Peyer's patch (tissue), 4 donors: ENCODE data around the gene RAB17. TPM values are rescaled to one million over a fixed set of nuclear protein-coding genes. Genes with fewer than 3 reads are reported as not detected.
"Not testable (repeated sequence)": the region's sequence is repeated elsewhere in the genome, so short reads cannot be mapped to it uniquely, and the experiment has no call there.

Experiments used
- DNase-seq, 3 donors: peaks; one replicate each; pipeline ENCODE4 v3.0.0-alpha.2; 2017 to 2019
- H3K27ac ChIP-seq, 4 donors: fragments of 200-600 bp; sonication (generic); one replicate each; pipeline ENCODE4 v1.5.1; 2016 to 2019
- H3K27me3 ChIP-seq, 2 donors: fragments of 200-600 bp; sonication (generic); one replicate each; pipeline ENCODE4 v1.5.1; 2019
- H3K36me3 ChIP-seq, 3 donors: fragments of 200-600 bp; sonication (generic); one replicate each; pipeline ENCODE4 v1.5.1; 2016 to 2019
- H3K4me1 ChIP-seq, 4 donors: fragments of 200-600 bp; sonication (generic); one replicate each; pipeline ENCODE4 v1.5.1; 2016 to 2019
- H3K4me3 ChIP-seq, 4 donors: fragments of 200-600 bp; sonication (generic); 1 replicate in 3 of 4; 2 replicates in 1 of 4; pipeline ENCODE4 v1.5.1; 2016 to 2019; ENCODE audit warnings: mild to moderate bottlenecking in 1 of 4
- H3K9me3 ChIP-seq, 4 donors: fragments of 200-600 bp; sonication (generic); one replicate each; pipeline ENCODE4 v1.5.1; 2016 to 2019; ENCODE audit warnings: mild to moderate bottlenecking in 1 of 4
- CTCF ChIP-seq, 6 experiments: fragments of 450-650 bp in 4 of 6; fragments of 200-600 bp in 2 of 6; sonication (generic) in 1 of 6; IDR thresholded peaks; one replicate each; pipeline ENCODE4 v1.5.1; 2017 to 2019; ENCODE audit warnings: antibody characterized with exemption in 6 of 6, mild to moderate bottlenecking in 3 of 6, moderate library complexity in 1 of 6
- POLR2A ChIP-seq, 2 donors: fragments of 450-650 bp; IDR thresholded peaks; one replicate each; pipeline ENCODE4 v1.5.1; 2017; ENCODE audit warnings: antibody characterized with exemption in 2 of 2, mild to moderate bottlenecking in 2 of 2, moderate library complexity in 2 of 2
- total RNA-seq, 4 donors: library from RNA; depleted of rRNA; stranded (reverse); fragments of >200 nt; gene quantifications; one replicate each; pipeline ENCODE4 v1.1.0, GENCODE V29; 2016

The RAB17 gene
- total RNA-seq, 4 donors from 2014 or later = 66.0 to 244 (median 219) TPM

DNA sequence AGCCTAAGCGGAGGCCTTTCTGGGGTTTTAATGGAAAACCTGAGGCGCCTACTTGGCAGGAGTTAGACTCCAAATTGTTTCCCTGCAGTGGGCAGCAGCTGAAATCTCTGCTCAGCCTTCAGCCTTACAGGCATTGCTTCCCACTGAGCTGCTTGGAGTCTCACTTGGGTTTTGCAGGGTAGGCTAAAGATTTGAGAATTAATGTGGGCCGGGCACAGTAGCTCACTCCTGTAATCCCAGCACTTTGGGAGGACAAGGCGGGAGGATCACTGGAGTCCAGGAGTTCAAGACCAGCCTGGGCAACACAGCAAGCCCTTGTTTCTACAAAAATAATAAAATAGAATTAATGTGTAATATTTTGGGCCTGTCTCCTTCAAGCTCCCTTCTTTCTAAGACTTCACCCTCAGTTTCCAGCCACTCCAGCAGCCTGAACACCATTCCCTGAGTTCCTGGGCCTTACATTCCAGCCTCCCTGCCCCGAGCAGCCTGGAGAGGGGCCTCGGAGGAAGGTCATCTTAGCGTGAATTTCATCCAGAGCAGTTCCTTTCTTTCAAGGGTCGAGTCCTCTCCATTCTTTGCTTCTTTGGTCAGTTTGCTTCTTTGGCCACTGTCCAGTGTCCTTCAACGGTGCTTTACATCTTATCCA is 9.1 kb upstream of the RAB17 start:
- no peak for DNase-seq
- no peaks in the 10 kb centered on the region for H3K27me3 ChIP-seq
- H3K4me3 ChIP-seq = no peak overlapping the region
- H3K27ac ChIP-seq = peak overlapping the region in 2 of 4 donors; percentile 54 to 71
- TF ChIP-seq POLR2A (IDR thresholded peaks at IDR 0.05) = no peak
- no peaks in the 10 kb centered on the region for H3K36me3 ChIP-seq
- no peaks in the 10 kb centered on the region for H3K9me3 ChIP-seq
- H3K4me1 ChIP-seq = peaks cover 0 to 15% (median 4%) of the 10 kb centered on the region in 4 donors

- no peak for DNase-seq
- Histone ChIP-seq H3K27me3 (no peaks in the 10 kb centered on the region), H3K4me3 (no peak overlapping the region), H3K9me3 (no peaks in the 10 kb centered on the region), H3K36me3 (no peaks in the 10 kb centered on the region), H3K27ac (no peak overlapping the region), H3K4me1 (peaks cover 0 to 14% (median 0%) of the 10 kb centered on the region in 4 donors)
- TF ChIP-seq CTCF (IDR thresholded peaks at IDR 0.05) (no peak), POLR2A (IDR thresholded peaks at IDR 0.05) (no peak)
Observed at GRCh38 chr2:237598468-237599208, 8.1 kb upstream of the RAB17 start.

- H3K4me1 ChIP-seq = peaks cover 0 to 14% (median 0%) of the 10 kb centered on the region in 4 donors
- no peak overlapping the region for H3K4me3 ChIP-seq
- DNase-seq = no peak
- no peaks in the 10 kb centered on the region for H3K9me3 ChIP-seq
- TF ChIP-seq POLR2A (IDR thresholded peaks at IDR 0.05) (no peak), CTCF (IDR thresholded peaks at IDR 0.05) (no peak)
- H3K27ac ChIP-seq = no peak overlapping the region
- H3K27me3 ChIP-seq = no peaks in the 10 kb centered on the region
- H3K36me3 ChIP-seq = no peaks in the 10 kb centered on the region
Observed at GRCh38 chr2:237597196-237598145, 6.9 kb upstream of the RAB17 start.

DNA sequence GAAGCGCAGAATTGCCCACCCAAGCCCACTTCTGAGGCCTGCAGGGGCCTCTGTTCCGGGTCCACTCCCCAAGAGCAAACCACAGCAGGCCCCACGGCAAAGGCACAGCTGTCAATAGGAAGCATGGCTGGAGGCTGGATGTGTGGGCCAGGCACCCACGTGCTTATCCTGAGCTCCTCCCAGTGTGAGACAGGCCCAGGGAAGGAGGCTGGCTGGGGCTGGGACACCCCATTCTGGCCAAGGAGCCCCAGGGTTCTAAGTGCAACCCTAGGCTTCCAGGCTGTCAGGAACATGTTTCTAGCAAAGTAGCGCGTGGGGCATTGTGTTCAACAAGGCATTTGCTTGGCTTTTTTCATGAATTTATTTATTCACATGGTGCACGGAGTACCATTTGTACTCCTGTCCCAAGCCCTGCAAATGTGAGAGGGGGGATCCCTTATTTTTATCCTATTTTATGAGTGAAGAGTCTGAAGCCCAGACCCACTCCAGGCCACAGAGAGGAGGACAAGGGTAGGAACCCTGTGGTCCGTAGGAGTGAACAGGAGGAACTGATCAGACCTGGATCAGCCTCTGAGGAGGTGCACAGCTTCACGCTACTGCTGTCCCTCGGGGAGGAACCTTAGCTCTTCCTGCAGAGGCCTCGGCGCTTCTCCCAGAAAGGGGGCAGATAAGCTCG is 6.1 kb upstream of the RAB17 start:
- H3K9me3 ChIP-seq = no peaks in the 10 kb centered on the region
- no peaks in the 10 kb centered on the region for H3K27me3 ChIP-seq
- H3K27ac ChIP-seq = no peak overlapping the region
- no peak for TF ChIP-seq POLR2A (IDR thresholded peaks at IDR 0.05)
- no peak for TF ChIP-seq CTCF (IDR thresholded peaks at IDR 0.05)
- peaks cover 0 to 14% (median 0%) of the 10 kb centered on the region in 4 donors for H3K4me1 ChIP-seq
- peak in 1 of 3 donors; percentile 47 for DNase-seq
- no peak overlapping the region for H3K4me3 ChIP-seq
- H3K36me3 ChIP-seq = no peaks in the 10 kb centered on the region

DNA sequence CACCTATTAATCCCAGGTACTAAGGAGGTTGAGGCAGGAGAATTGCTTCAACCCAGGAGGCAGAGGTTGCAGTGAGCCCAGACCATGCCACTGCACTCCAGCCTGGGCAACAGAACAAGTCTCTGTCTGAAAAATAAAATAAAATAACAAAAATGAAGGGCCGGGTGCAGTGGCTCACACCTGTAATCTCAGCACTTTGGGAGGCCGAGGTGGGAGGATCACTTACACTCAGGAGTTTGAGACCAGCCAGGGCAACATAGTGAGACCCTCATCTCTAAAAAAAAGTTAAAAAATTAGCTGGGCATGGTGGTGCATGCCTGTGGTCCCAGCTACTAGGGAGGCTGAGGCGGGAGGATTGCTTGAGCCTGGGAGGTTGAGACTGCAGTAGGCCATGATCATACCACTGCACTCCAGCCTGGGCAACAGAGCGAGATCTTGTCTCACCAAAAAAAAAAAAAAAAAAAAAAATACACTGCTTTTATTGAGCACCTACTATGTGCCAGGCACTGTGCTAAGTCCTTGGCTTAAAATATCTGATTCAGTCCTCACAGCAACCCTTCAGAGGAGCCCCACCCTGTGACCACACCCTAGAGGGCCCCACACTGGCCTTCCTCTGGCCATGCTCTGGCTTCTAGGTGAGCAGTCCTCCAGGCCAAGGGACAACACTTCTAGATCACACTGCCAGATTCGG is 5.4 kb upstream of the RAB17 start:
- H3K27ac ChIP-seq = peak overlapping the region in 1 of 4 donors; percentile 73
- not testable (repeated sequence) for H3K9me3 ChIP-seq, H3K36me3 ChIP-seq, H3K4me3 ChIP-seq, H3K27me3 ChIP-seq, DNase-seq
- H3K4me1 ChIP-seq = peaks cover 0 to 14% (median 0%) of the 10 kb centered on the region in 4 donors

GRCh38 chr2:237594514-237594871 is 4.0 kb upstream of the RAB17 start:
- peak overlapping the region in 2 of 4 donors; percentile 59 to 73 for H3K27ac ChIP-seq
- H3K9me3 ChIP-seq = no peaks in the 10 kb centered on the region
- H3K4me1 ChIP-seq = peaks cover 0 to 14% (median 0%) of the 10 kb centered on the region in 4 donors
- H3K4me3 ChIP-seq = no peak overlapping the region
- H3K27me3 ChIP-seq = no peaks in the 10 kb centered on the region
- DNase-seq = no peak
- TF ChIP-seq POLR2A (IDR thresholded peaks at IDR 0.05) (no peak), CTCF (IDR thresholded peaks at IDR 0.05) (no peak)
- H3K36me3 ChIP-seq = no peaks in the 10 kb centered on the region
